Glomerular visceral epithelial cell (primary cell): ENCODE measurements around the gene RNF32.
"Not testable (repeated sequence)": the region's sequence is repeated elsewhere in the genome, so short reads cannot be mapped to it uniquely, and the experiment has no call there.

ENCODE experiments used
- DNase-seq: peaks from one replicate; pipeline ENCODE4 v3.0.0-alpha.2; 2016; ENCODE audit errors: extremely low spot score

RNF32 gene

DNA sequence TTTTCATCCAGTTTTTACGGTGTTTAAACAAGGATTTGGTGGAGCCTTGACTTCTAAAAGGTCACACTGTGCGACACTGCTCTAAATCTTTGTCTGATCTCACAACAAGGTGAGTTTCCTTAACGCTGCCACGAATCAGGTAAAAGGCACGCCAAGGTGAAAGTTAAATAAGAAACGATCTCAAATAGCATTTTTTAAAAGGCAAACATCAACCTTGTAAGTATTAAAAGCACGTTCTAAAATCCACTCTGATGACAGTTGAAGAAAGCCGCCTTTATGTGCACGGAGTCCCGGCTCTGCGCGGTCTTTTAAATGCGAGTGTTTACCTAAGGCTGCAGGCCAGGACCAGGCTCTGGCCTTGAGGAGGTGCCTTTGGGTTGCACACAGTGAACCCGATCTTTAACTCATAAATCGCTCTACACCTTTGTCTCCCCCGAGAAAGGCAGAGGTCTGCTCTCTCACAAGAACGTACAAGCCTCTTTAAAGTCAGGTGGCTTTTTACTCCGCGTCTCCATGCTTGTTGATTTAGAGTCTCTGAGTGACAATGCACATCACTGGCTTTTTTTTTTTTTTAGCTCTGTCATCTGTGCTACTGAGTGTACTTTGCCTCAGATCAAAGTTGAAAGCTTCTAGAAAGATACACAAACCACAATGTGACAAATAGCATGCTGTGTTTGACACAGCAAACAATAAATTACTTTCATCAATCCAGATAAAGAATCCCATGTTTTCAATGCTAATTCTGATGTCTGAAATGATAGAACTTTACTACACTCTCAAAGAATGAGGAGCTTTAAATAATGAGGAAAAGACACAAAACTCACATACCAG lies 25.9 kb upstream of the RNF32 start:
- no peak for DNase-seq

DNA sequence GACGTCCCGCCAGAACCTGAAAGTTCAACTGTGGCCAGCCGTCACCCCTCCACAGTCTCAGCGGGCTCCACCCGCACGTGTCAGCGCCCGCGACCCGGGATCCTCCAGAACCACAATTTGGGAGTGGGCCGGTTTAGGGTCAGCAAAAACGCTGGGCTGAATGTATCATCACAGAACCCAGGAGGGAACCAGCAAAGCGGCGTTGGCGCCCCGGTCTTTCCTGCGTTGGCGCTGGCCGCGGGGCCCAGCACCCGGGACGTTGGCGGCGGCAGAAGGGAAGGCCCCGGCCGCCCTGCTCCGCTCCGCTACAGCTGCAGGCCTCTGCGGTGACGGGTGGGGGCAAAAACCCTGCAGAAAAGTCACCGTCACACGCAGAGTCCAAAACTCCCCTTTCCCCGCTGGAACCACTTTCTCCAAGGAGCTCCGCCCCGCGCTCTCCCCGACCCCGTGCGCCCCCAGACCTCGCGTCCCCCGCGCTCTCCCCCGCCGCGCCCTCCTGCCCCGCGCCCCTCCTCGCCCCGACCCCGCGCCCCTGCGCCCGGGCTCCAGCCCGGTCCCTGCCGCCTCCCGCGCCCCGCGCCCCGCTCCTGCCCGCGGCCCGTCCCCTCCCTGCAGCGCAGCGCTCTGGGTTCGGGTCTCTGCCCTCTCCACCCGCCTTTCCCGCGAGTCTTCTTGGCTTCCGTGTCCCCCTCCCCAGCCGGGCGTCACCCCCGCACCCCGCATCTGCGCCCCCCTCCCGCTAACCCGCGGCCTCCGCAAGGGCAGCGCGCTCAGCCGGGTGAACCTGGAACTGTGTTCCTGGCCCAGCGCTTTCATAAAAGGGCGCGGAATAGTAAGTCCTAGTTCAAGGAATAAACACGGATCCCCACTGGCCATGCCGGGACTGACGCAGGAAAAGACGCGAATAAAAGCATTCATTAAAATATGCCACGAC lies 24.0 kb upstream of the RNF32 start:
- DNase-seq = no peak

- no peak for DNase-seq
These were observed 23.4 kb upstream of the RNF32 start for GRCh38 chr7:156617215-156617614.

DNA sequence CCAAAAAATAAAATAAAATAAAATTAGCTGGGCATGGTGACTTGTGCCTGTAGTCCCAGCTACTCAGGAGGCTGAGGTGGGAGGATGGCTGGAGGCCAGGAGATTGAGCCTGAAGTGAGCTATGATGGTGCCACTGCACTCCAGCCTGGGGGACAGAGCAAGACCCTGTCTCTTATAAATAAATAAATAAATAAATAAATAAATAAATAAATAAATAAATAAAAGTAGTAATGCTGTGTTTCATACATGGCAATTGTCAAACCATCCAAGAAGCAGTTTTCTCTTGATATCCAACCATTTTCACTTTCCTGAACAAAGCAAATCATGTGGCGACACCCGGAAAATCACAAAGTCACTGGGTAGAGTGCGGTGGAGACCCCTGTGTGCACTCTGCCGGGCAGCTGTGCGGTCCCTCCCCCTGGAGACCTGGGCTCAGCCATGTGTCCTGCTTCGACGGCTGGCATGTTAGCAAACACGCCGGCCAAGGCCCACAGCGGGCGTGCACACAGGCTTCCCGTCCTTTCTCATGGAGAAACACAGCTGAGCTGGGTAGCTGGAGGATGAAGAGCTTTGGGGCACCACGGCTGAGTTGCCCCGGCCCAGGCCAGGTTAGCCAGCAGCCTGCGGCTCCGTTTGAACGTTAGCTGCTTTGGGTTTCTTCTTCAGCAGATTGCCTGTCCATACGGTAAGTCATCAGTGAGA lies 22.3 kb upstream of the RNF32 start:
- DNase-seq = no peak

- DNase-seq = no peak
These were observed 21.7 kb upstream of the RNF32 start for GRCh38 chr7:156618780-156619367.

- DNase-seq = not testable (repeated sequence)
These were observed 20.9 kb upstream of the RNF32 start for GRCh38 chr7:156619488-156620290.

DNA sequence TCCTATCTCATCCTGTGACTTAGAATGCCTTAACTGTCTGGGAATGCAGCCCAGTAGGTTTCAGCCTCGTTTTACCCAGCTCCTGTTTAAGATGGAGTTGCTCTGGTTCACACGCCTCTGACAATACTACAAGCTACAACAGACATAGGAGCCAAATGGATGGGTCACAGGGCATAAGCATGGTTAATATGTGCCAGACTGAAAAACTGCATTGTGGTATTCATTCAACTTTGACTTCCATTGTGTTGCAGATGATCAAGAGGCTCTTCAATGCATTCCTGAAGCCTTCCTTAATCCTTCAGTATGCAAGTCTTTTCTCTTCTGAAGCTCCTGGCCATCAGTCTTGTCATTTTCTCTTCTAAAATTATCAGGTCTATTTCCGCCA lies 20.3 kb upstream of the RNF32 start:
- no peak for DNase-seq

DNA sequence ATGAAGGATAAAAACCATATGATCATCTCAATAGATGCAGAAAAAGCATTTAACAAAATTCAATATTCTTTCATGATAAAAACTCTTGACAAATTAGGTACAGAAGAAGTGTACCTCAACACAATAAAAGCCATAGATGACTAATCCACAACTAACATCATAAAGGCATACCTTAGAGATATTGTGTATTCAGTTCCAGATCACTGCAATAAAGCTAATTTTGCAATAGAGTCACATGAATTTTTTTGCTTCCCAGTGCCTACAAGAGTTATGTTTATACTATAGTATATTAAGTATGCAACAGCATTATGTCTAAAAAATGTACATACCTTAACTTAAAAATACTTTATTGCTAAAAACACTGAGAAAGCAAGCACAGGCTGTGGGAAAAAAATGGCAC lies 18.9 kb upstream of the RNF32 start:
- DNase-seq = no peak

DNA sequence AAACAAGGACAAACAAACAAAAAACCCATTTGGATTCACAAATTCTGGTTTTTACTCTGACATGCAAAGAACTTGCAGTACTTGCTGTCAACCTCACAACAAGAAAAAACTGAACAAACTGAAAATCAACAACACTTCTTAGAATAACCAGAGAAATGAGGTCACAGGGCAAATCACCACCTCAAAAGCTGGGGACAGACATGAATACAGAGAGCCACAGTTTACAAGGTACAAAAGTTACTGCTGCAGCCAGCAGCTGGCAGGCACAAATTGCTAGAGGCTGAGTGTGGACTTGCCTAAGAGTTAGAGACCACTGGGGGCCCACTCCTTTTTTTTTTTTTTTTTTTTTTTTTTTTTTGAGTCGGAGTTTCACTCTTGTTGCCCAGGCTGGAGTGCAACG lies 15.0 kb upstream of the RNF32 start:
- DNase-seq = no peak

- no peak for DNase-seq
These were observed 14.2 kb upstream of the RNF32 start for GRCh38 chr7:156626220-156626895.

DNA sequence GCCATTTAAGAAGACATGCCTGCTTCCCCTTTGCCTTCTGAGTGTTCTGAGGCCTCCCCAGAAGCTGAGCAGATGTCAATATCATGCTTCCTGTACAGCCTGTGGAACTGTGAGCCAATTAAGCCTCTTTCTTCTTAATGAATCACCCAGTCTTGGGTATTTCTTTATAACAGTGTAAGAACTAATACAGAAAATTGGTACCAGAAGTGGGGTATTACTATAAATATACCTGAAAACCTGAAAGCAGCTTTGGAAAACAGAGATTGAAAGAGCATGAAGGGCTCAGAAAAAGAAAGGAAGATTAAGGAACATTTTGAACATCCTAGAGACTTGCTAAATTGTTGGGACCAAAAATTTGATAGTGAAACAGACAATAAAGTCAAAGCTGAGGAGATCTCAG lies 12.0 kb upstream of the RNF32 start:
- no peak for DNase-seq

DNA sequence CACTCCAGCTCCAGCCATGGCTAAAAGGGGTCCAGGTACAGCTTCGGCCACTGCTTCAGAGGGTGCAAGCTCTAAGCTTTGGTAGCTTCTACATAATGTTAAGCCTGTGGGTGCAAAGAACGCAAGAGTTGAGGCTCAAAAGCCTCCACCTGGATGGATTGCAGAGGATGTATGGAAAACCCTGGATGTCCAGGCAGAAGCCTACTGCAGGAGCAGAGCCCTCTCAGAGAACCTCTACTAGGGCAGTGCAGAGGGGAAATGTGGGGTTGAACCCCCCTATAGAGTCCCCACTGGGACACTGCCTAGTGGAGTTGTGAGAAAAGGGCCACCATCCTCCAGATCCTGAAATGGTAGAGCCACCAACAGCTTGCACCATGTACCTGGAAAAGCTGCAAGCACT lies 10.7 kb upstream of the RNF32 start:
- no peak for DNase-seq

DNA sequence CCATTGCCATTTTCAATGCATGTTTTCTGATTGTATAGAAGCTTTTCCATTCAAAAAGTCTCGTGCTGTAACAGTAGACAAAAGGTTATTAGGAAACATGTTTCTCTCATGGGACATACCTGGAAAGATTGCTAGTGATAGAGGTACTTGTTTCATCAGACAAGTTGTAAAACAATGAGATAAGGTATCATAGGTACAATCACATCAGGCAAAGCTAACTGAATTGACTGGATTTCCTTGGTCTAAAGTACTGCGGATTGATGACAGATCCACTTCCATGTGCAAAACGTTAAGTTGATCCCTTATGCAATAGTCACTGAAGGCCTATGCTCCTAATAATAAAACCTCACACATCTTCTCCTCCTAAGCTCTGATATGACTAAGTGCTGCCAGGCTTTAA lies 6.5 kb upstream of the RNF32 start:
- DNase-seq = no peak

GRCh38 chr7:156635529-156636385 lies 4.8 kb upstream of the RNF32 start:
- no peak for DNase-seq

DNA sequence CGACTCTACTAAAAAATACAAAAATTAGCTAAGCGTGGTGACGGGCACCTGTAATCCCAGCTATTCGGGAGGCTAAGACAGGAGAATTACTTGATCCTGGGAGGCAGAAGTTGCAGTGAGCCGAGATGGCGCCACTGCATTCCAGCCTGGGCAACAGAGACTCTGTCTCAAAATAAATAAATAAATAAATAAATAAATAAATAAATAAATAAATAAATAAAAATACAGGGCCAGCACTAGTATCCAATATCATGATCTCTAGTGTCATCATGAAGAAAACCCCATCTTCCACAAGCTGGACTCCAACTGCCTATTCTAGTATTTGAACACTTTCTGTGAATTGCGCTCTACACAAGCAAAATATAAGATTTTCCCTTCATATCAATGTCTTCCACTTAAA lies 3.5 kb upstream of the RNF32 start:
- not testable (repeated sequence) for DNase-seq

DNA sequence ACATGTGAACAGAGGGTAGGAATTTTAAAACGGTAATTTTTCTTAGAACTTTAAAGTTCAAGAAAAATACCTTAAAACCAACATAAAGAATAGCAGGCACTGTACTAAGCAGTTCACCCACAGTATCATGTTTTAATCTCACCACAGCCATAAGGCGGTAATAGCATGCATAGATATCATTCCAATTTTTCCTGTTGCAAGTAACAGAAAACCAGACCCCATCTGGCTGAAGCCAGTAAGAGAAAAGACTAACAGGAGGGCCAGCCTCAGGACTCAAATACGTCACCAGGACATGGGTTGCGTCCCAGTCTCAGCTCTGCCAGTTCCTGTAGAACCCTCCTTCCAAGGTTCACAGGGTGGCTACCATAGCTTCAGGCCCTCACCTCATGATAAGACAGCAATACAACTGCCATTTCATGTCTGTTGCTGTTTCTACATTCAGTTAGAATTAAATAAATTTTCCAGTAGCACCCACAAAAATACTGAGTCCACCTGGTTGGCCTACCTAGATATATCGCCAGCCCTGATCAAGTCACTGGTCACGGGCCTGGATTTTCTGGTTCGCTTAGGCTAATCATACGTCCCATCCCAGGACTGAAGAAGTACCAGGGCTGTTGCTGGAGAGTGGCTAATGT lies 2.0 kb upstream of the RNF32 start:
- no peak for DNase-seq

DNA sequence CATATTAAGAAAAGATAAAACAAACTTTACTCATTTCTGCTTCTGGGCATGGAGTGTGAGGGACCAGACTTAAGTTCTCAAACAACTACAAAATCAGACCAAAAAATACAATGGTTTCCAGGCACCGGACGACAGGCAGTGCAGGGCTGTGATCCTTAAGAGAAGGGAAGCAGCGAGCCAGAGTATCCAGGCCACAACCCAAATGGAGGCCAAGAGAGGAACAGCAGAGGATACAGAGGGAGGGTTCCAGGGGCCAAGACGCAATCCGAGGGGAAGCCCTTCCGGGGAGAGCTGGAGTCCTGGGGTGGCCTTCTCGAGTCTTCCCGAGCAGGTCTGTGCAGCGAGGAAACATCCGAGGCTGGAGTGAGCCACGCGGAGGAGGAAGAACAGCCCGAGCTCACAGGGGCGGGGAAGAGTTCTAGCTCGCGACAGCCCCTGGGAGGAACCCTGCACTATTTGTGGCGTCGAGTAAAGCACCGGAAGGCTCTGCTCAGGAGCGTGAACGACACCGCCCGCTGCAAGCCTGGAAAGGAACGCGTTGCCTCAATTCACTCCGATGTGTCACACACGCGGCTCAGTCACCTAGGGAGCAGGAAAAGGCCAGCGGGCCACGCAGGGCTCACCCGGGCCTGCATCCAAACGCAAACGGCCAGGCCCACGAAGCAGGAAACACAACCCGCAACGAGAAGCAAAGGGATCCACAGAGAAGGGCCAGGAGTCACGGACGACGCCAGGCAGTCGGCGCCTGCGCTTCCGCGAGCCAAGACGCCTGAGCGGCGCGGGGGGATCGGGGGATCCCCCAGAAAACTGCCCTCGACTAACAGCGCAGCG lies 933 bp upstream of the RNF32 start:
- peak; percentile 7 for DNase-seq

GRCh38 chr7:156640949-156641485 lies 443 bp downstream of the RNF32 start:
- DNase-seq = peak; percentile 54
